HepG2 (cell line): Measurements from ENCODE around the gene LRRC8D. TPM values are rescaled to one million over a fixed set of nuclear protein-coding genes. Genes with fewer than 3 reads are reported as not detected.

Source experiments
- ATAC-seq: fragments of 200-7000 bp; cut with Tn5 transposase; 3 replicates; pipeline ENCODE4 v1.9.1; 2020; ENCODE audit warnings: mild to moderate bottlenecking, moderate library complexity
- BruUV-seq: library from RNA; stranded (reverse); fragments of 400-500 nt; replicated peaks from 2 replicates; lab custom pipeline; 2021; lab: Mats Ljungman, UMichigan
- CTCF ChIA-PET: fragments of 300-600 bp; formaldehyde crosslinking; extraction: SDS; loops from one replicate; lab custom pipeline; 2021; ENCODE audit warnings: low total read pairs, inconsistent platforms, low intra/inter-chr PET ratio; lab: Yijun Ruan, JAX
- POLR2A ChIA-PET: fragments of 350-600 bp; sonication (Branson Sonifier 250); formaldehyde crosslinking; loops from one replicate; lab custom pipeline; 2020; ENCODE audit warnings: antibody characterized with exemption, inconsistent platforms; lab: Yijun Ruan, JAX
- DNase-seq: peaks from one replicate; pipeline ENCODE4 v3.0.0-alpha.2; 2015; ENCODE audit warnings: low spot score
- FAIRE-seq: peaks from 3 replicates; lab custom pipeline; 2011; peaks lifted over from hg19 to GRCh38; lab: Jason Lieb, UNC
- H2AFZ ChIP-seq: one replicate; pipeline ENCODE4 v1.6.1; 2011; ENCODE audit warnings: low read length, inconsistent platforms
- H3K27ac ChIP-seq: fragments of 300-600 bp; 3 replicates; pipeline ENCODE4 v1.8.0; 2011; ENCODE audit warnings: mixed run types, mild to moderate bottlenecking, mixed read lengths, low read length, inconsistent platforms; ENCODE audit not compliant: insufficient read depth; ENCODE audit errors: extremely low read length
- H3K27me3 ChIP-seq, 2 experiments: fragments of 200-600 bp in 1 of 2; 2 replicates in 1 of 2; 3 replicates in 1 of 2; pipeline versions ENCODE4 v1.6.0 to v1.8.0; 2011; ENCODE audit warnings: low read length in 2 of 2, mild to moderate bottlenecking in 2 of 2, moderate library complexity in 2 of 2, inconsistent platforms in 1 of 2; ENCODE audit not compliant: insufficient read depth in 2 of 2, control insufficient read depth in 1 of 2
- H3K36me3 ChIP-seq, 2 experiments: fragments of 200-600 bp in 1 of 2; replicated peaks in 1 of 2; 2 replicates in 1 of 2; 3 replicates in 1 of 2; pipeline versions ENCODE4 v1.5.1 to v1.8.0; 2011; ENCODE audit warnings: low read length in 2 of 2, inconsistent platforms in 1 of 2; ENCODE audit not compliant: insufficient read depth in 2 of 2, control insufficient read depth in 1 of 2
- H3K4me1 ChIP-seq: 2 replicates; pipeline ENCODE4 v1.5.1; 2012; ENCODE audit warnings: low read length, inconsistent platforms; ENCODE audit not compliant: insufficient read depth
- H3K4me2 ChIP-seq: 2 replicates; pipeline ENCODE4 v1.6.0; 2011; ENCODE audit warnings: low read depth, low read length, inconsistent platforms
- H3K4me3 ChIP-seq, 3 experiments: fragments of 200-600 bp in 1 of 3; sonication (generic), shearing (Covaris generic) in 1 of 3; replicated peaks in 1 of 3; 2 replicates each; pipeline ENCODE4 v1.5.1; 2011 to 2016; ENCODE audit warnings: low read length in 3 of 3, inconsistent platforms in 2 of 3, low read depth in 2 of 3, mild to moderate bottlenecking in 2 of 3, control low read depth in 1 of 3, mixed read lengths in 1 of 3; ENCODE audit not compliant: insufficient read depth in 1 of 3
- H3K79me2 ChIP-seq: one replicate; pipeline ENCODE4 v1.6.1; 2011; ENCODE audit warnings: low read length, inconsistent platforms; ENCODE audit not compliant: insufficient read depth
- H3K9ac ChIP-seq: 2 replicates; pipeline ENCODE4 v1.6.0; 2011; ENCODE audit warnings: mild to moderate bottlenecking, low read depth, low read length, inconsistent platforms; ENCODE audit not compliant: insufficient read depth
- H3K9me3 ChIP-seq: 2 replicates; pipeline ENCODE4 v1.5.1; 2012; ENCODE audit warnings: mild to moderate bottlenecking, low read length
- H4K20me1 ChIP-seq: 2 replicates; pipeline ENCODE4 v1.6.0; 2011; ENCODE audit warnings: inconsistent platforms, mild to moderate bottlenecking, low read length, moderate library complexity; ENCODE audit not compliant: insufficient read depth
- CEBPZ ChIP-seq: IDR thresholded peaks from 2 replicates; pipeline ENCODE4 v1.6.1; 2012; ENCODE audit warnings: low read length, improper control_type of control experiment
- ELF1 ChIP-seq: sonication (generic); formaldehyde crosslinking; IDR thresholded peaks from 2 replicates; pipeline ENCODE4 v1.4.0; 2020; ENCODE audit warnings: missing genetic modification reagents
- HNRNPL ChIP-seq: fragments of 200-400 bp; formaldehyde crosslinking; IDR thresholded peaks from 2 replicates; pipeline ENCODE4 v1.6.1; 2017; ENCODE audit warnings: mild to moderate bottlenecking, low read depth, low read length
- JARID2 ChIP-seq: sonication (generic); formaldehyde crosslinking; IDR thresholded peaks from 2 replicates; pipeline ENCODE4 v1.8.1; 2023; ENCODE audit warnings: missing genetic modification reagents, inconsistent platforms; ENCODE audit not compliant: insufficient replicate concordance
- RFXANK ChIP-seq: IDR thresholded peaks from 2 replicates; pipeline ENCODE4 v1.6.1; 2016
- SP1 ChIP-seq, 2 experiments: fragments of 450-650 bp in 1 of 2; sonication (generic) in 1 of 2; formaldehyde crosslinking in 1 of 2; IDR thresholded peaks; 2 replicates each; pipeline versions ENCODE4 v1.4.0 to v1.6.1; 2016 to 2020; ENCODE audit warnings: missing genetic modification reagents in 1 of 2
- TOE1 ChIP-seq: sonication (generic); formaldehyde crosslinking; IDR thresholded peaks from 2 replicates; pipeline ENCODE4 v1.4.0; 2020; ENCODE audit warnings: mild to moderate bottlenecking, missing genetic modification reagents
- ZFYVE20 ChIP-seq: sonication (generic); formaldehyde crosslinking; IDR thresholded peaks from 2 replicates; pipeline ENCODE4 v1.8.0; 2023; ENCODE audit warnings: low read depth, mild to moderate bottlenecking, moderate library complexity, missing genetic modification reagents, borderline replicate concordance
- ZMYM4 ChIP-seq: sonication (generic); formaldehyde crosslinking; IDR thresholded peaks from 2 replicates; pipeline ENCODE4 v1.8.1; 2023; ENCODE audit warnings: mild to moderate bottlenecking, missing genetic modification reagents
- ZNF232 ChIP-seq: sonication (generic); formaldehyde crosslinking; IDR thresholded peaks from 2 replicates; pipeline ENCODE4 v1.4.0; 2020; ENCODE audit warnings: missing genetic modification reagents, borderline replicate concordance
- ZNF282 ChIP-seq: fragments of 450-650 bp; IDR thresholded peaks from 2 replicates; pipeline ENCODE4 v1.6.1; 2018; ENCODE audit not compliant: partially characterized antibody
- ZNF607 ChIP-seq: sonication (generic); formaldehyde crosslinking; IDR thresholded peaks from 2 replicates; pipeline ENCODE4 v1.5.1; 2020; ENCODE audit warnings: missing genetic modification reagents, mild to moderate bottlenecking, borderline replicate concordance
- ZNF766 ChIP-seq: sonication (generic); formaldehyde crosslinking; IDR thresholded peaks from 2 replicates; pipeline ENCODE4 v1.5.0; 2020; ENCODE audit warnings: missing genetic modification reagents, borderline replicate concordance
- WGBS: methylation state at CpG from one replicate; pipeline ENCODE4 v1.1.6; 2017; ENCODE audit warnings: low lambda C conversion rate; 5-methylcytosine and 5-hydroxymethylcytosine counted together
- in situ Hi-C: cut with HindIII; loops from 2 replicates; pipeline ENCODE4 v1.10.0; 2017; ENCODE audit warnings: low pct_unique_long_range_greater_than_20kb; ENCODE audit not compliant: extremely low pct_ligation_motif_present
- intact Hi-C: fragments of 100-400 bp; cut with micrococcal nuclease; formaldehyde crosslinking; loops from one replicate; pipeline ENCODE4 v1.10.0; 2022; ENCODE audit not compliant: unreplicated experiment
- polyA plus RNA-seq, 8 experiments: library from polyadenylated mRNA; depleted of rRNA in 3 of 8; stranded (reverse) in 7 of 8; unstranded in 1 of 8; fragments of >200 nt; fragmentation: Illumina TruSeq in 4 of 8; extraction: Trizol in 4 of 8; gene quantifications; 2 replicates each; pipeline versions ENCODE4 v1.2.1 to v1.2.3, GENCODE V29; 2011 to 2016; ENCODE audit warnings: low read depth in 4 of 8, missing spikeins in 1 of 8, mixed read lengths in 1 of 8; ENCODE audit not compliant: insufficient read depth in 1 of 8
- total RNA-seq, 5 experiments: library from RNA; depleted of rRNA; stranded (reverse); fragments of >200 nt; fragmentation: Illumina TruSeq; extraction: Trizol; gene quantifications; 2 replicates each; pipeline ENCODE4 v1.2.3, GENCODE V29; 2016; ENCODE audit warnings: low read depth in 1 of 5
- TF ChIP-seq, protein P1 (sequence below), 2 experiments: fragments of 450-650 bp in 1 of 2; sonication (generic) in 1 of 2; formaldehyde crosslinking; IDR thresholded peaks; 2 replicates each; pipeline versions ENCODE4 v1.5.0 to v1.8.0; 2020 to 2022; ENCODE audit warnings: mild to moderate bottlenecking in 1 of 2, missing genetic modification reagents in 1 of 2

The LRRC8D gene
- total and polyA plus RNA-seq, 2 of the 13 experiments (the other 11 are each of a cell fraction or from before 2014, with no cell fraction given) = 29.9 to 45.5 TPM

DNA sequence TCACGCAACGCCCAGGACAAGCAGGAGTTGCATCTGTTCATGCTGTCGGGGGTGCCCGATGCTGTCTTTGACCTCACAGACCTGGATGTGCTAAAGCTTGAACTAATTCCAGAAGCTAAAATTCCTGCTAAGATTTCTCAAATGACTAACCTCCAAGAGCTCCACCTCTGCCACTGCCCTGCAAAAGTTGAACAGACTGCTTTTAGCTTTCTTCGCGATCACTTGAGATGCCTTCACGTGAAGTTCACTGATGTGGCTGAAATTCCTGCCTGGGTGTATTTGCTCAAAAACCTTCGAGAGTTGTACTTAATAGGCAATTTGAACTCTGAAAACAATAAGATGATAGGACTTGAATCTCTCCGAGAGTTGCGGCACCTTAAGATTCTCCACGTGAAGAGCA, 113.6 kb downstream of the LRRC8D start:
- BruUV-seq = no TSS peak
- H3K27me3 ChIP-seq = no peaks in the 10 kb centered on the region
- no peak overlapping the region for H3K9ac ChIP-seq
- FAIRE-seq = no peak
- H3K9me3 ChIP-seq = no peaks in the 10 kb centered on the region
- no peak overlapping the region for H3K4me2 ChIP-seq
- WGBS = 98% methylated on average over 9 of the region's 11 CpGs
- no peak overlapping the region for H3K27ac ChIP-seq
- peaks cover under 1% of the 10 kb centered on the region for H3K79me2 ChIP-seq
- H4K20me1 ChIP-seq = no peaks in the 10 kb centered on the region
- H2AFZ ChIP-seq = no peak overlapping the region
- no peak for ATAC-seq
- H3K4me1 ChIP-seq = peaks cover 45% of the 10 kb centered on the region
- DNase-seq = no peak
- intact Hi-C loops = no loop called here
- no peak overlapping the region for H3K4me3 ChIP-seq
- CTCF ChIA-PET = no interaction called here
- in situ Hi-C loops = no loop called here
- POLR2A ChIA-PET = no interaction called here
- TF ChIP-seq ZNF282 (no peak), ZNF607 (no peak)
- peaks cover 10 to 47% of the 10 kb centered on the region in 2 experiments for H3K36me3 ChIP-seq

DNA sequence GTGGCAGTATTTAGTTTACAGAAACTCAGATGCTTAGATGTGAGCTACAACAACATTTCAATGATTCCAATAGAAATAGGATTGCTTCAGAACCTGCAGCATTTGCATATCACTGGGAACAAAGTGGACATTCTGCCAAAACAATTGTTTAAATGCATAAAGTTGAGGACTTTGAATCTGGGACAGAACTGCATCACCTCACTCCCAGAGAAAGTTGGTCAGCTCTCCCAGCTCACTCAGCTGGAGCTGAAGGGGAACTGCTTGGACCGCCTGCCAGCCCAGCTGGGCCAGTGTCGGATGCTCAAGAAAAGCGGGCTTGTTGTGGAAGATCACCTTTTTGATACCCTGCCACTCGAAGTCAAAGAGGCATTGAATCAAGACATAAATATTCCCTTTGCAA, 114.4 kb downstream of the LRRC8D start:
- Histone ChIP-seq H3K9me3 (no peaks in the 10 kb centered on the region), H3K4me1 (peaks cover 42% of the 10 kb centered on the region), H3K9ac (no peak overlapping the region), H2AFZ (no peak overlapping the region), H3K27me3 (no peaks in the 10 kb centered on the region), H3K4me3 (no peak overlapping the region), H3K79me2 (no peaks in the 10 kb centered on the region), H3K36me3 (peaks cover 10 to 42% of the 10 kb centered on the region in 2 experiments), H4K20me1 (no peaks in the 10 kb centered on the region), H3K27ac (no peak overlapping the region), H3K4me2 (no peak overlapping the region)
- DNase-seq = no peak
- POLR2A ChIA-PET = no interaction called here
- ATAC-seq = no peak
- FAIRE-seq = no peak
- BruUV-seq = TSS peak; percentile 14
- 87% methylated on average over 4 of the region's 4 CpGs for WGBS
- intact Hi-C loops (no loop called here), in situ Hi-C loops (no loop called here)
- CTCF ChIA-PET = no interaction called here
- no peak for TF ChIP-seq ELF1
- no peak for TF ChIP-seq SP1 (IDR thresholded peaks at IDR 0.05)
- no peak for TF ChIP-seq SP1 (CRISPR knock-in tag; IDR thresholded peaks at IDR 0.05)
- no peak for TF ChIP-seq ZMYM4 (CRISPR knock-in tag)
- no peak for TF ChIP-seq ZFYVE20 (CRISPR knock-in tag)
- TF ChIP-seq TOE1 = no peak
- TF ChIP-seq JARID2 (CRISPR knock-in tag) = no peak
- TF ChIP-seq ZNF766 (CRISPR knock-in tag) = no peak
- no peak for TF ChIP-seq ZNF232
- no peak for TF ChIP-seq HNRNPL
- no peak for TF ChIP-seq CEBPZ
- TF ChIP-seq RFXANK = no peak
- TF ChIP-seq, protein P1, sequence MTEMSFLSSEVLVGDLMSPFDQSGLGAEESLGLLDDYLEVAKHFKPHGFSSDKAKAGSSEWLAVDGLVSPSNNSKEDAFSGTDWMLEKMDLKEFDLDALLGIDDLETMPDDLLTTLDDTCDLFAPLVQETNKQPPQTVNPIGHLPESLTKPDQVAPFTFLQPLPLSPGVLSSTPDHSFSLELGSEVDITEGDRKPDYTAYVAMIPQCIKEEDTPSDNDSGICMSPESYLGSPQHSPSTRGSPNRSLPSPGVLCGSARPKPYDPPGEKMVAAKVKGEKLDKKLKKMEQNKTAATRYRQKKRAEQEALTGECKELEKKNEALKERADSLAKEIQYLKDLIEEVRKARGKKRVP (CRISPR knock-in tag; IDR thresholded peaks at IDR 0.05) = no peak
